OCI-LY1 (cell line): Measurements from ENCODE around the gene PITPNM1.

Experiments
- H2AFZ ChIP-seq: fragments of 200-600 bp; sonication (generic), shearing (Covaris generic); 2 replicates; pipeline ENCODE4 v1.6.0; 2014; ENCODE audit warnings: antibody characterized with exemption, mild to moderate bottlenecking, low read length
- H3F3A ChIP-seq: fragments of 200-600 bp; sonication (generic), shearing (Covaris generic); 2 replicates; pipeline ENCODE4 v1.6.0; 2014; ENCODE audit warnings: mild to moderate bottlenecking, antibody characterized with exemption, low read length, moderate library complexity; ENCODE audit not compliant: insufficient read depth
- H3K27ac ChIP-seq: fragments of 200-600 bp; sonication (generic); 2 replicates; pipeline ENCODE4 v1.5.1; 2014; ENCODE audit warnings: low read length, mixed run types, mild to moderate bottlenecking, low read depth; ENCODE audit not compliant: poor library complexity, severe bottlenecking
- H3K27me3 ChIP-seq: fragments of 200-600 bp; sonication (generic); 2 replicates; pipeline ENCODE4 v1.6.0; 2014; ENCODE audit warnings: antibody characterized with exemption, mild to moderate bottlenecking, low read length, moderate library complexity; ENCODE audit not compliant: insufficient read depth
- H3K36me3 ChIP-seq: fragments of 200-600 bp; sonication (generic); 2 replicates; pipeline ENCODE4 v1.6.1; 2014; ENCODE audit warnings: mild to moderate bottlenecking, antibody characterized with exemption, low read length, moderate library complexity, mixed read lengths; ENCODE audit not compliant: insufficient read depth
- H3K4me1 ChIP-seq: fragments of 200-600 bp; sonication (generic); 2 replicates; pipeline ENCODE4 v1.5.1; 2014; ENCODE audit warnings: mild to moderate bottlenecking, low read length, moderate library complexity; ENCODE audit not compliant: insufficient read depth, severe bottlenecking
- H3K4me2 ChIP-seq: fragments of 200-600 bp; sonication (generic), shearing (Covaris generic); 2 replicates; pipeline ENCODE4 v1.6.1; 2014; ENCODE audit warnings: low read length
- H3K4me3 ChIP-seq: fragments of 200-600 bp; sonication (generic); 2 replicates; pipeline ENCODE4 v1.5.1; 2014; ENCODE audit warnings: low read length, low read depth, mild to moderate bottlenecking, mixed read lengths; ENCODE audit not compliant: poor library complexity, severe bottlenecking
- H3K79me2 ChIP-seq: fragments of 200-600 bp; shearing (Covaris generic); 2 replicates; pipeline ENCODE4 v1.6.1; 2016; ENCODE audit warnings: mixed run types, low read length, mixed read lengths; ENCODE audit not compliant: insufficient read depth
- H3K9ac ChIP-seq: fragments of 200-600 bp; sonication (generic), shearing (Covaris generic); 2 replicates; pipeline ENCODE4 v1.6.1; 2014; ENCODE audit warnings: mild to moderate bottlenecking, low read length, mixed read lengths
- H3K9me2 ChIP-seq: fragments of 200-600 bp; sonication (generic), shearing (Covaris generic); 2 replicates; pipeline ENCODE4 v1.6.1; 2014; ENCODE audit warnings: low read depth, mild to moderate bottlenecking, low read length, mixed read lengths
- H3K9me3 ChIP-seq: fragments of 200-600 bp; shearing (Covaris generic); 2 replicates; pipeline ENCODE4 v1.6.1; 2014; ENCODE audit warnings: low read length, mixed read lengths
- H4K20me1 ChIP-seq: fragments of 200-600 bp; sonication (generic), shearing (Covaris generic); 2 replicates; pipeline ENCODE4 v1.6.0; 2016; ENCODE audit warnings: mild to moderate bottlenecking, low read length; ENCODE audit not compliant: insufficient read depth
- EZH2 ChIP-seq: fragments of 200-600 bp; sonication (generic), shearing (Covaris generic); IDR thresholded peaks from 2 replicates; pipeline ENCODE4 v1.8.0; 2017; ENCODE audit warnings: borderline replicate concordance, mixed run types, mild to moderate bottlenecking, antibody characterized with exemption, low read length, moderate library complexity, mixed read lengths
- TF ChIP-seq, protein P1 (sequence below): fragments of 200-600 bp; sonication (generic), shearing (Covaris generic); IDR thresholded peaks from 2 replicates; pipeline ENCODE4 v1.5.1; 2017; ENCODE audit warnings: mild to moderate bottlenecking, antibody characterized with exemption, low read length, moderate library complexity, mixed read lengths

The PITPNM1 gene

DNA sequence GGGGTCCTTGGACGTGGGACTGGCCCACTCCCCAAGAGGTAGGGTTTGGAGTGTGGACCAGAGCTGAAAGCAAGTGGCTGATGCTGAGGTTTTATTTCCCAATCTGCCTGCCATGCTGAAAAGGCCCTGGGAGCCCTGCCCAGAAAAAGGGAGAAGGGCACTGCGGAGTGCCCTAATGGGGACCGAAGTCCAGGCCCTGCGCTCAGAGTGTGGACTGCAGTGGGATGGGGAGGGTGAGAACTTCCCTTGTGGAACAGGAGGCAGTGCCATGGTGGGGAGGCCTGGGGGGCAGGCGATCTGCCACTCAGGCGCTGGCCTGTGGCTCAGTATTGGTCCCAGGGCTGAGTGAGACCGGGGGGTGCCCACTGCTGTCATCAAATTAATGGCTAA is 56.9 kb downstream of the PITPNM1 start:
- no peak overlapping the region for H3K4me3 ChIP-seq
- no peaks in the 10 kb centered on the region for H3K9me2 ChIP-seq
- no peaks in the 10 kb centered on the region for H3K36me3 ChIP-seq
- no peak overlapping the region for H3K9ac ChIP-seq
- no peak overlapping the region for H3K27ac ChIP-seq
- peaks cover 62% of the 10 kb centered on the region for H3K4me1 ChIP-seq
- no peaks in the 10 kb centered on the region for H4K20me1 ChIP-seq
- no peak overlapping the region for H2AFZ ChIP-seq
- H3K9me3 ChIP-seq: no peaks in the 10 kb centered on the region
- H3K4me2 ChIP-seq: no peak overlapping the region
- no peaks in the 10 kb centered on the region for H3F3A ChIP-seq
- H3K79me2 ChIP-seq: no peaks in the 10 kb centered on the region
- H3K27me3 ChIP-seq: no peaks in the 10 kb centered on the region
- TF ChIP-seq, protein P1, sequence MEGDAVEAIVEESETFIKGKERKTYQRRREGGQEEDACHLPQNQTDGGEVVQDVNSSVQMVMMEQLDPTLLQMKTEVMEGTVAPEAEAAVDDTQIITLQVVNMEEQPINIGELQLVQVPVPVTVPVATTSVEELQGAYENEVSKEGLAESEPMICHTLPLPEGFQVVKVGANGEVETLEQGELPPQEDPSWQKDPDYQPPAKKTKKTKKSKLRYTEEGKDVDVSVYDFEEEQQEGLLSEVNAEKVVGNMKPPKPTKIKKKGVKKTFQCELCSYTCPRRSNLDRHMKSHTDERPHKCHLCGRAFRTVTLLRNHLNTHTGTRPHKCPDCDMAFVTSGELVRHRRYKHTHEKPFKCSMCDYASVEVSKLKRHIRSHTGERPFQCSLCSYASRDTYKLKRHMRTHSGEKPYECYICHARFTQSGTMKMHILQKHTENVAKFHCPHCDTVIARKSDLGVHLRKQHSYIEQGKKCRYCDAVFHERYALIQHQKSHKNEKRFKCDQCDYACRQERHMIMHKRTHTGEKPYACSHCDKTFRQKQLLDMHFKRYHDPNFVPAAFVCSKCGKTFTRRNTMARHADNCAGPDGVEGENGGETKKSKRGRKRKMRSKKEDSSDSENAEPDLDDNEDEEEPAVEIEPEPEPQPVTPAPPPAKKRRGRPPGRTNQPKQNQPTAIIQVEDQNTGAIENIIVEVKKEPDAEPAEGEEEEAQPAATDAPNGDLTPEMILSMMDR: no peak
- TF ChIP-seq EZH2: no peak

DNA sequence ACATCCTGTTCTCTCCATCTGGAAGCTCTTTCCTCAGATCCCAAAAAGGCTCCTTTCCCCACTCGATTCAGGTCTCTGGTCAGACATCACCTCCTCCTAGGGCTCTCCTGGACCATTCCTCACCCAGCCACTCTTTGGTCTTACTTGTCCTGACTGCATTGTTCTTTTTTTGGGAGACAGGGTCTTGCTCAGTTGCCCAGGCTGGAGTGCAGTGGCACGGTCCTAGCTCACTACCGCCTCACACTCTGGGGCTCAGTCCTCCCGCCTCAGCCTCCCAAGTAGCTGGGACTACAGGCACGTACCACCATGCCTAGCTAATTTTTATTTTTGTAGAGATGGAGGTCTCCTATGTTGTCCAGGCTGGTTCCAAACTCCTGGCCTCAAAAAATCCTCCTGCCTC is 59.6 kb downstream of the PITPNM1 start:
- H3F3A ChIP-seq: peaks cover 9% of the 10 kb centered on the region; the same call in 1 of the 2 replicates
- peak overlapping the region; percentile 96 for H3K27ac ChIP-seq
- TF ChIP-seq EZH2: no peak
- TF ChIP-seq, protein P1: no peak
- H4K20me1 ChIP-seq: no peaks in the 10 kb centered on the region
- H3K4me1 ChIP-seq: peaks cover 84% of the 10 kb centered on the region
- no peaks in the 10 kb centered on the region for H3K79me2 ChIP-seq
- peak overlapping the region; percentile 72; the same call in 1 of the 2 replicates for H3K9ac ChIP-seq
- H3K27me3 ChIP-seq: no peaks in the 10 kb centered on the region
- peak overlapping the region; percentile 89 for H3K4me2 ChIP-seq
- no peaks in the 10 kb centered on the region for H3K9me3 ChIP-seq
- H3K36me3 ChIP-seq: no peaks in the 10 kb centered on the region
- no peak overlapping the region for H2AFZ ChIP-seq
- no peaks in the 10 kb centered on the region for H3K9me2 ChIP-seq
- peak overlapping the region; percentile 61 for H3K4me3 ChIP-seq

DNA sequence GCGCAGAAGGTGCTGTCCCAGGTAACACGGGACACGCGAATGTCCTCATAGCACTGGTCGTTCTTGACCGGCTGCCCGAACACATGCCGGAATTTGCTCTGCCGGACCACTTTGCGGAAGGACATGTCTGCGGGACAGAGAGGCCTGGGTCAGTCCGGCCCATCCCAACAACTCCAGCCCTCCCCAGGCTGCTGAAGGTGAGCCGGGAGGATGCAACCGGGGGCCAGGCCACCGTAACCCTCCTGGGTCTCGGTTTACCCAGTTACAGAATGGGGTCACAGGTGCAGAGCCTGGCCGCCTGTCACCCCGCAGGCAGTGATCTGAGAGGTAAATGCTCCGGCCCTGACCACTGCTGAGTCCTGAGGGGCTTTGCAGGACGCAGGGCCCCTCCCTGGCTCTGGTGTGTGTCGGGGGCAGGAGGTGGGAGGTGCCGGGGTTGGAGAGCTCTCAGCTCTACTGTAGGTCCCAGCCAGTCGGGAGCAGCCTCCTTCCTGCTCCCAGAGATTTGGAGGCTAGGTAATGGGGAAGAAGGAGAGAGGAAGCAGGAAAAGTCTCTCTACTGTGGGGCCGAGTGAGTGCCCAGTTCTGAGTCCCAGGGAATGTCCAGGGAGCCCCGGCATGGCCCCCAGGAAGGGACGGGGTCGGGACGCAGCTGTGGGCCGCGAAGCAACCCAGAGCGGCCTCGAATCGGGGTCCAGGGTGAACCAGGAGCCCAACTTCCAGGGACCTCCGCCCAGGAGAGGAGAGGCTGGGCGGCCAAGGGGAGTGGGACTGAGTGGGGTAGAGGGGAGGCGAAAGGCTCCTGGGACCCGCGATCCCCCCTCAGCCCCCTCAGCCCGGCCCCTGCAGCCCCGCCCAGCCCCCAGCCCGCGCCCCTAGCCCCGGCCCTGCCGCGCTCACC is 62.4 kb downstream of the PITPNM1 start:
- Histone ChIP-seq H3K79me2 (no peaks in the 10 kb centered on the region), H3K4me3 (peak overlapping the region; percentile 61), H2AFZ (no peak overlapping the region), H3K9me3 (no peaks in the 10 kb centered on the region), H3K4me1 (peaks cover 96% of the 10 kb centered on the region), H3K9ac (peak overlapping the region; percentile 72), H3K36me3 (no peaks in the 10 kb centered on the region), H3K9me2 (no peaks in the 10 kb centered on the region), H3F3A (peaks cover 9% of the 10 kb centered on the region; the same call in 1 of the 2 replicates), H3K27ac (peak overlapping the region; percentile 97), H3K4me2 (peak overlapping the region; percentile 89), H4K20me1 (no peaks in the 10 kb centered on the region), H3K27me3 (no peaks in the 10 kb centered on the region)
- no peak for TF ChIP-seq EZH2
